BJ (cell line): ENCODE measurements around the gene BEST4. TPM values are rescaled to one million over a fixed set of nuclear protein-coding genes. Genes with fewer than 3 reads are reported as not detected.

Source experiments
- CTCF ChIA-PET: fragments of 350-600 bp; formaldehyde crosslinking; extraction: SDS; loops from one replicate; lab custom pipeline; 2021; ENCODE audit warnings: antibody characterized with exemption, inconsistent platforms; lab: Yijun Ruan, JAX
- POLR2A ChIA-PET: fragments of 300-600 bp; sonication (Branson Sonifier 250); formaldehyde crosslinking; extraction: SDS; loops from one replicate; lab custom pipeline; 2021; ENCODE audit warnings: antibody characterized with exemption; lab: Charles Lee
- DNase-seq: peaks from one replicate; pipeline ENCODE4 v3.0.0-alpha.2; 2011; ENCODE audit warnings: low read depth
- H3K27me3 ChIP-seq: 2 replicates; pipeline ENCODE4 v1.6.0; 2011; ENCODE audit warnings: low read length; ENCODE audit not compliant: control insufficient read depth, insufficient read depth
- H3K36me3 ChIP-seq: 2 replicates; pipeline ENCODE4 v1.5.1; 2011; ENCODE audit warnings: low read length; ENCODE audit not compliant: control insufficient read depth, insufficient read depth
- H3K4me3 ChIP-seq: 2 replicates; pipeline ENCODE4 v1.5.1; 2011; ENCODE audit warnings: low read depth, mild to moderate bottlenecking, control low read depth, low read length
- polyA plus RNA-seq: library from polyadenylated mRNA; depleted of rRNA; stranded (reverse); fragments of >200 nt; gene quantifications from 2 replicates; pipeline ENCODE4 v1.2.3, GENCODE V29; 2011
- TF ChIP-seq, protein P1 (sequence below): IDR thresholded peaks from 2 replicates; pipeline ENCODE4 v1.5.1; 2011; ENCODE audit warnings: low read depth, mild to moderate bottlenecking, control low read depth, inconsistent platforms, low read length, moderate library complexity; ENCODE audit not compliant: insufficient read depth

The BEST4 gene
- polyA plus RNA-seq, 1 experiment, result 0.16 TPM

DNA sequence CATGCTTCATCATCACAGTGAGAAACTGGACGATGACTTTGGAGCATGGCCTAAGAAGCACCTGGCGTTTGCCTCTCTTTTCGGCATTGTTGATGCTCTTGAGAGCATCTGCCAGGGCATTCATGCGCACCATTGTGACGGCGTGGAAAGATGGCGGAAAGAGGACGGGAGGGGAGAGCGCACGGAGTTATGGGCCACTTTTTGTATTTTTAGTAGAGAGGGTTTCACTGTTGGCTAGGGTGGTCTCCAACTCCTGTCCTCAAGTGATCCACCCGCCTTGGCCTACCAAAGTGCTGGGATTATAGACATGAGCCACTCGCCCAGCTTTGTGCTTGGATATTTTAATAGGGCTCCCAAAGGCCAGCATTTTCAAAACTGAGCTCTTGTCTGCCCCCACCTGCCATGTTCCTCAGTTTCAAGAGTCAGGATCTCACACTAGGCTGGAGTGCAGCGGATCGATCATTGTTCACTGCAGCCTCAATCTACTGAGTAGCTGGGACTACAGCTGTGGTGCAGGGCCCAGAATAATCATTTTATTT is 7.3 kb downstream of the BEST4 start:
- H3K36me3 ChIP-seq, result peaks cover 25% of the 10 kb centered on the region
- CTCF ChIA-PET, result interaction anchor here (1.1 kb wide), 1 partner anchor 12 kb away, joined by 5 read pairs; no protein-coding TSS in a partner anchor
- TF ChIP-seq, protein P1, sequence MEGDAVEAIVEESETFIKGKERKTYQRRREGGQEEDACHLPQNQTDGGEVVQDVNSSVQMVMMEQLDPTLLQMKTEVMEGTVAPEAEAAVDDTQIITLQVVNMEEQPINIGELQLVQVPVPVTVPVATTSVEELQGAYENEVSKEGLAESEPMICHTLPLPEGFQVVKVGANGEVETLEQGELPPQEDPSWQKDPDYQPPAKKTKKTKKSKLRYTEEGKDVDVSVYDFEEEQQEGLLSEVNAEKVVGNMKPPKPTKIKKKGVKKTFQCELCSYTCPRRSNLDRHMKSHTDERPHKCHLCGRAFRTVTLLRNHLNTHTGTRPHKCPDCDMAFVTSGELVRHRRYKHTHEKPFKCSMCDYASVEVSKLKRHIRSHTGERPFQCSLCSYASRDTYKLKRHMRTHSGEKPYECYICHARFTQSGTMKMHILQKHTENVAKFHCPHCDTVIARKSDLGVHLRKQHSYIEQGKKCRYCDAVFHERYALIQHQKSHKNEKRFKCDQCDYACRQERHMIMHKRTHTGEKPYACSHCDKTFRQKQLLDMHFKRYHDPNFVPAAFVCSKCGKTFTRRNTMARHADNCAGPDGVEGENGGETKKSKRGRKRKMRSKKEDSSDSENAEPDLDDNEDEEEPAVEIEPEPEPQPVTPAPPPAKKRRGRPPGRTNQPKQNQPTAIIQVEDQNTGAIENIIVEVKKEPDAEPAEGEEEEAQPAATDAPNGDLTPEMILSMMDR, result no peak

DNA sequence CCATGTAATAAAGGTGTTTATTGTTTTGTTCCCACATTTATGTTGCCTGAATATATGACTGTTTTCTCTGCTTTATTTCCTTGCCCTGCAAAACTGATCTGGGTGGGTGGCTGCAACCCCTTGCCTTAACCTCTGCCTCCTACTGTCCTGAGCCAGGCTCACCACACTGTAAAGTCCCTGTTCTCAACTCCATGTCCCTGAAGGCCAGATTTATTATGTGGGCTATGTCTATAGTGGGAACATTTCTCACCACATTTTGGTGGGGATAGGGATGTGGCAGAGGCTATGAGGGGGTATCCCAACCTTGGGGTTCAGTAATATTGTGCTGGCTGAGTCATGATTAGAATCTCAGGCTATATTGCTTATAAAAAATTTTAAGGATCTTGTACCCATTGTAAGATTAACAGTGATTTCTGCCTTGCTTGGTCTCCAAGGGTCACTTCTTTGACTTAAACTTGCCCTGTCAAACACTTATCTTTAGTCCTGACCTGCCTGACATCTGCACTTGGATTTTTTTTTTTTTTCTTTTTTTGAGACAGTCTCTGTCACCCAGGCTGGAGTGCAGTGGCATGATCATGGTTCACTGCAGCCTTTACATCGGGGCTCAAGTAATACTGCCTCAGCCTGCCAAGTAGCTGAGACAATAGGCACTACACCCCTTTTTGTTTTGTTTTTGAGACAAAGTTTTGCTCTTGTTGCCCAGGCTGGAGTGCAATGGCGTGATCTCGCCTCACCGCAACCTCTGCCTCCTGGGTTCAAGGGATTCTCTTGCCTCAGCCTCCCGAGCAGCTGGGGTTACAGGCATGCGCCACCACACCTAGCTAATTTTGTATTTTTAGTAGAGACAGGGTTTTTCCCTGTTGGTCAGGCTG is 9.0 kb downstream of the BEST4 start:
- TF ChIP-seq, protein P1, result no peak
- ChIA-PET POLR2A (no interaction called here), CTCF (interaction anchor here (1.0 kb wide), 1 partner anchor 8 kb away, joined by 4 read pairs; no protein-coding TSS in a partner anchor)
- DNase-seq, result no peak
- no peak overlapping the region for H3K4me3 ChIP-seq
- H3K27me3 ChIP-seq, result no peaks in the 10 kb centered on the region
- peaks cover 25% of the 10 kb centered on the region for H3K36me3 ChIP-seq

More for the DNA sequence above, 7.3 kb downstream of the BEST4 start:
- Histone ChIP-seq H3K27me3 (no peaks in the 10 kb centered on the region), H3K4me3 (no peak overlapping the region)
- POLR2A ChIA-PET, result no interaction called here
- DNase-seq, result no peak

DNA sequence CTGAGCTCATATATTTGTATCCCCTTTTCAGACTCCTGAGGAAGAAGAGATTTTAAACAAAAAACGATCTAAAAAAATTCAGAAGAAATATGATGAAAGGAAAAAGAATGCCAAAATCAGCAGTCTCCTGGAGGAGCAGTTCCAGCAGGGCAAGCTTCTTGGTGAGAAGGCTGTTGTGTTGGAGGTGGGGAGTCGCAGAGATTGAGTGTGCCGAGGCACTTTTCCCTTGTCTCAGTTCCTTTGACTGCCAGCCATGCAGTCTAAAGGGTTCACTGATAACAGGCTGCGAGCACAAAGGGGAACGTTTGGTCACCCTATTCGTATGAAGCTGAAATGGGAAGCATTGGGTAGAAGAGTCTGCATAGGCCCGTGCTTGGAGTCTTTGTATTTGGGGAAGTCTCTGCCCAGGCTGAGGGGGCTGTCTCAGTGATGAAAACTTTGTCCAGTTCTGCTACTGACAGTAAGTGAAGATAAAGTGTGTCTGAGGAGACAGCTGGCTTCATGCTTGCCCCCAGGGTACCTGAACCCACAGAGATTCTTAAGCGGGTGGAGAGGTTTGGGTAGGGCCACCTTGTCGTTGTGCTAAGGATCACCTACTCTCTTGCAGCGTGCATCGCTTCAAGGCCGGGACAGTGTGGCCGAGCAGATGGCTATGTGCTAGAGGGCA is 9.9 kb downstream of the BEST4 start:
- TF ChIP-seq, protein P1, result no peak
- Histone ChIP-seq H3K36me3 (peaks cover 25% of the 10 kb centered on the region), H3K4me3 (no peak overlapping the region), H3K27me3 (no peaks in the 10 kb centered on the region)
- ChIA-PET CTCF (interaction anchor here (1.0 to 4.1 kb wide), 3 partner anchors 8 to 47 kb away, joined by 3 to 15 read pairs (median 4); partner anchors contain the start of gene RNU5D-1), POLR2A (no interaction called here)
- no peak for DNase-seq

DNA sequence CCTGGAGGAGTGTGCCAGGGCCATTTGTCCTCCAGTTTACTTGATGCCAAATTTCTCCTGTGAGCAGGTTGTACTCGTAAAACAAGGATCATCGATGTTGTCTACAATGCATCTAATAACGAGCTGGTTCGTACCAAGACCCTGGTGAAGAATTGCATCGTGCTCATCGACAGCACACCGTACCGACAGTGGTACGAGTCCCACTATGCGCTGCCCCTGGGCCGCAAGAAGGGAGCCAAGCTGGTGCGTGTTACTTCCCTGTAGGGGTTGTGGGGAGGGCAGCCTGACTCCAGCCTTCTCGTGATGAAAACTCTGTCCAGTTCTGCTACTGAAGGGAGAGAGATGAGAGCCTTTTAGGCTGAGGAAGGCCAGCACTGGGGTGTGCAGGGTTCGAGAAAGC is 10.4 kb downstream of the BEST4 start:
- DNase-seq, result no peak
- POLR2A ChIA-PET, result no interaction called here
- Histone ChIP-seq H3K27me3 (no peaks in the 10 kb centered on the region), H3K4me3 (no peak overlapping the region), H3K36me3 (peaks cover 25% of the 10 kb centered on the region)
- TF ChIP-seq, protein P1, result no peak
- CTCF ChIA-PET, result interaction anchor here (1.0 to 4.1 kb wide), 3 partner anchors 9 to 46 kb away, joined by 3 to 15 read pairs (median 4); partner anchors contain the start of gene RNU5D-1
